T-helper 2 cell (primary cell): ENCODE measurements around the gene XPR1.
"Not testable (repeated sequence)": the region's sequence is repeated elsewhere in the genome, so short reads cannot be mapped to it uniquely, and the experiment has no call there.

Experiments
- DNase-seq, 5 experiments: peaks; one replicate each; pipeline versions ENCODE4 v3.0.0 to v3.0.0-alpha.2; 2012 to 2022

XPR1 gene

DNA sequence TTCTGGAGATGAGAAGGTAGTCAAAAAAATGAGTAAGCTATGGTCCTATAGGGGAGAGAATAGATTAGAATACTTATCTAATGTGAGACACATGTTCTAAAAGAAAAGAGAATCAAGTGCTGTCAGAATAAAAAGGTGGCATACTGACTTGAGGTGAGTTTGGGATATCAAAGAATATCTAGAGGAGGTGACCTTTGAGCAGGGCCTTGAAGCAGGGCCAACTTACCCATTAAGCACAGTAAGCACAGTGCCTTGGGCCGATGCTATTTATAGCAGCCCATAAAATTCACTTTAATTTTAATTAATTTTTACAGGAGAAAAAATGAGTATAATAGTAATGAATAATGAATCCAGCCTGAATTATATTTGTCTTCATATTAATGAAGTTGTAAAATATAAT lies 92.2 kb downstream of the XPR1 start:
- DNase-seq, result no peak

DNA sequence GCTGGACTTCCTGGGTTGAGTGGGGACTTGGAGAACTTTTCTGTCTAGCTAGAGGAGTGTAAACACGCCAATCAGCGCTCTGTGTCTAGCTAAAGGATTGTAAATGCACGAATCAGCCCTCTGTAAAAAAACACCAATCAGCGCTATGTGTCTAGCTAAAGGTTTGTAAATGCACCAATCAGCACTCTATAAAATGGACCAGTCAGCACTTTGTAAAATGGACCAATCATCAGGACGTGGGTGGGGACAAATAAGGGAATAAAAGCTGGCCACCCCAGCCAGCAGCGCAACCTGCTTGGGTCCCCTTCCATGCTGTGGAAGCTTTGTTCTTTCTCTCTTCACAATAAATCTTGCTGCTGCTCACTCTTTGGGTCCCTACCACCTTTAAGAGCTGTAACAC lies 94.2 kb downstream of the XPR1 start:
- DNase-seq, result not testable (repeated sequence)

DNA sequence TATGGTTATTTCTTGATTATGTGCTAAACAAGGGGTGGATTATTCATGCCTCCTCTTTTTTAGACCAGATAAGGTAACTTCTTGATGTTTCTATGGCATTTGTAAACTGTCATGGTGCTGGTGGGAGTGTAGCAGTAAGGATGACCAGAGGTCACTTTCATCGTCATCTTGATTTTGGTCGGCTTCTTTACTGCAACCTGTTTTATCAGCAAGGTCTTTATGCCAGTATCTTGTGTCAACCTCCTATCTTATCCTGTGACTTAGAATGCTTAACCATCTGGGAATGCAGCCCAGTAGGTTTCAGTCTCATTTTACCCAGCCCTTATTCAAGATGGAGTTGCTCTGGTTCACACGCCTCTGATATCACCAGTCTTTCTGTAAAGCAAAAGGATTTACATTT lies 95.9 kb downstream of the XPR1 start:
- DNase-seq, result not testable (repeated sequence)

DNA sequence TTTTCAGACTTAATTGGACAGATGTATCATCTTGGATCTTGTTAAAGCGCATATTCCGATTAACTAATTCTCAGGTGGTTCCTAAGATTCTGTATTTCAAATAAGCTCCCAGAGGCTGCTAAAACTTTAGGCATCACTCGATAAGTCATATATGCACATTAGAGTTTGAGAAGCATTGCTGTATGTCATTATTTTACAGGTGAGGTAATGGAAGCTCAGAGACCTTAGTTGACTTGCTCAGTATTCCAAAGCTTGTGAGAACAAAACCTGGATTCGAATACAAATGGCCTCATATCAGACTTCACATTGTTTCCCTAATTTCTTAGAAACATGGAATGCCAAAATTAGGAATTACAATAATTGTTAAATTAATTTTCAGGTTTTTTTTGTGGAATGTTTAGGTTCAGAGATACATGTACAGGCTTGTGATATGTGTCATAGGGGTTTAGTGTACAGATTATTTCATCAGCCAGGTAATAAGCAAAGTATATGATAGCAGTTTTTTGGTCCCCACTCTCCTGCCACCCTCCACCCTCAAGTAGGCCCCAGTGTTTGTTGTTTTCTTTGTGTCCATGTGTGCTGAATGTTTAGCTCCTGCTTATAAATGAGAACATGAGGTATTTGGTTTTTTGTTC lies 96.8 kb downstream of the XPR1 start:
- no peak for DNase-seq

DNA sequence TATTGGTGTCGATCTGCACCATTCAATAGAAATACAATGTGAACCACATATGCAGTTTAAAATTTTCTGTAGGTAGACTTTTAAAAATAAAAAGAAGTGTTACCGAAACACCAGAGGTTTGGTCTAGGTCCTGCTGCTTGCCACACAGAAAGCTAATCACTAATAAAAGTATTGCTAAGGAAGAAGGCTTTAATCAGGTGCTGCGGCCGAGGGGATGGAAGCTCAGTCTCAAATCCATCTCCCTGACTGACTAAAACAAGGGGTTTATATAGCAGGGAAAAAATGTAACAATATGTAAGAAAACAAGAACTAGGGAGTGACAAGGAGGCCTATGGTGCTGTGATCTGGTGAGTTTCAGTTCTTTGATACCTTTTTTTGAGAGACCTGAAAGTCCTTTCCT lies 99.3 kb downstream of the XPR1 start:
- no peak for DNase-seq

DNA sequence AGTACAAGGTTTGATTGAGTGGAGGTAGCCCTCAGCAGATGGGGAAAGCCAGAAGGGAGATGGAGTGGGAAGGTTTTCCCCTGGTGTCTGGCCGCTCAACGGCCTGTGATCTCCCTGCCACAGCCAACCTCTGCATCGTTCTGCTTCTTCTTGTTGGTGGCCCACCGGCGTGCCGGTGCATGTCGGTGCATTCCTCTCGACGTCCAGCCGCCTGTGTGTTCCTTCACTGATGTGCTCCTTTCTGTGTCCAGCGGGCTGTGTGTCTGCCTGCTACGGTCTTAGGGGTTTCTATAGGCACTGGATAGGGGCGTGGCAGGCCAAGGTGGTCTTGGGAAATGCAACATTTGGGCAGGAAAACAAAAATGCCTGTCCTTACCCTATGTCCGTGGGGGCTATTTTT lies 101.0 kb downstream of the XPR1 start:
- DNase-seq, result no peak

DNA sequence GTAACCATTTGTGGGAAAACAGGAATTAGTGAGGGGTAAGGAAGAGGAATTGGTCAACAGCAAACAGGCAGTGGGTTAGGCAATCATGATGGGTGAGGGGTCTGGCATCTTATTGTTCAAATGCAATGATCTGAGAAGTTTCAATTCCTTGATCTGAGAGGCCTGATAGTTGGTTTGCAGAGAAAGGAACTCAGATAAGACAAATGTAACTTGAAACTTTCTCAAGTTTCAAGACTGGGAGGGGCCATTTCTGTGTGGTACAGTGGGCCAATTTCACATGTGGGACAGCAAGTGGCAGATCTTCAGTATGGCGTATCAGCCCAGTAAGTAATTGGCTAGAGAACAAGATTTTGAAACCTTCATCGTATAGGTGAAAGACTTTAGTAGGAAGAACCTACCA lies 102.5 kb downstream of the XPR1 start:
- DNase-seq, result no peak

DNA sequence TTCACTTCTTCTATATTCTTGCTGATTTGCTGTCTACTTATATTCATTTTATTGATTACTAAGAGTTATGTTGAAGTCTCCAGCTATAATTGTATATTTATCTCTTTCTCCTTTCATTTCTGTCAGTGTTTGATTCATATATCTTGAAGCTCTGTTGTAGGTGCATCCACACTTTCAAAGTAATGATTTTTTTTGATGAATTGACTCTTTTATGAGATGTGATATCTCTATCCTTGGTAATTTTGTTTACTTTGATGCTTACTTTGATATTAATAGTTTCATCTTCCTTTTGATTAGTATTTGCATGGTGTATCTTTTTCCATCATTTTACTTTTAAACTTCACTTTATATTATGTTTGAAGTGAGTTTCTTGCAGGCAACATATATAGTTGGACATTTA lies 110.8 kb downstream of the XPR1 start:
- no peak for DNase-seq

DNA sequence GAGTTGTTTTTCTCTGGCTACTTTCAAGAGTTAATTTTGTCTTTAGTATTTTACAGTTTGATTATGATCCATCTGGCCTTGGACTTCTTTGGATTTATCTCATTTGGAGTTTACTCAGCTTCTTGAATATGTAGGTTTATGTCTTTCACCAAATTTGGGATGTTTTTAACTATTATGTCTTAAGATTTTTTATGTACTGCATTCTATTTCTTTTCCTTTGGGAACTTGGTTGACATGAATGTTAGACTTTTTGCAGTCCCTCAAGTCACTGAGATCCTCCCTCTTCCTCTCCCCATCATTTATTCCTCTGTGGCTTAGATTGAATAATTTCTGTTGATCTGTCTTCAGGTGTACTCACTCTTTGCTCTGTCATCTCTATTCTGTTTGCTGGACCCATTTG lies 112.0 kb downstream of the XPR1 start:
- no peak for DNase-seq

DNA sequence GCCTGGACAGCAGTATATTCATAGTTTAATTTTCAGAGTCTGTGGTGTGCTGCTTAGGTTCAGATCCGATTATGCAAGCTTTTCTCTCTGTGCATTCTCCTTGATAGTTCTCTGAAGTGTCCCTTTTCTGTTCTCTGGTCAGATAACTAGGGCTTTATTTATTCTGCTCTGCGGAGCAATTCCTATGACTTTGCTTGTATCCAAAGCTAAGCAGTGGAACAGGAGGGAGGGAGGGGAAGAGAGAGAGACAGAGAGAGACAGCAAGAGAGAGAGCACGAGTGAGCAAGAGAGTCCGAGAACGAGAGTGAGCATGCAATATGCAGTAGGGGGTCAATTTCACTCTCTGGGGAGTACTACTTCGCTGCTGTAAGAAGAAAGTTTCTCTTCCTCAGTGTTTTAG lies 113.3 kb downstream of the XPR1 start:
- no peak for DNase-seq

DNA sequence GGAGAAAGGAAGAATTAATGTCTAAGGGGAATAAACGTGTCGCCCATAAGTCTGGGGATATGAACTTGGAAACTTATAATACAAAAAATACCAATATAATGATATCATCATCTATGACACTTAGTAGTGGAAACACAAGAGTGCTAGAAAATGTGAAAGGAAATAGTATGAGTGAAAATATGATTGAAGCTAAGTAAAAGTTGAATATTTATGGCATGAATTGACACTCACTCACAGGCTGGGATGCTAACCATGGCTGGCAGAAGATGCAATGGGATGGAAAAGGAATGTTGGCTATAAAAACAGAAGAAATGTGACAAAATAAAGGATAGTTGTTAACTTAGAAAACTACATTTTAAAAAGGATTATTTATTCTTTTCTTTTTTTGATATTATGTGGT lies 120.1 kb downstream of the XPR1 start:
- no peak for DNase-seq

DNA sequence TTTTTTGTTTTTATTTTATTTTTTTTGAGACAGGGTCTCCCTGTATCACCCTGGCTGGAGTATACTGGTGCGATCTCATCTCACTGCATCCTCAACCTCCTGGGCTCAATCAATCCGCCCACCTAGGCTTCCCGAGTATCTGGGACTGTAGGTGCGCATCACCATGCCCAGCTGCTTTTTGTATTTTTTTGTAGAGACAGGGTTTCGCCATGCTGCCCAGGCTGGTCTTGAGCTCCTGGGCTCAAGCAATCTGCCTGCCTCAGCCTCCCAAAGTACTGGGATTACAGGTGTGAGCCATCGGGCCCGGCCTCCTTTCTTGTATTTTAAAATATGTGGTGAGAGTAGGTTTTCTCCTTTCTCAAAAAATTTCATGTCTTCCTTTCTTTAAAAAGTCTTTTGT lies 122.6 kb downstream of the XPR1 start:
- no peak for DNase-seq

DNA sequence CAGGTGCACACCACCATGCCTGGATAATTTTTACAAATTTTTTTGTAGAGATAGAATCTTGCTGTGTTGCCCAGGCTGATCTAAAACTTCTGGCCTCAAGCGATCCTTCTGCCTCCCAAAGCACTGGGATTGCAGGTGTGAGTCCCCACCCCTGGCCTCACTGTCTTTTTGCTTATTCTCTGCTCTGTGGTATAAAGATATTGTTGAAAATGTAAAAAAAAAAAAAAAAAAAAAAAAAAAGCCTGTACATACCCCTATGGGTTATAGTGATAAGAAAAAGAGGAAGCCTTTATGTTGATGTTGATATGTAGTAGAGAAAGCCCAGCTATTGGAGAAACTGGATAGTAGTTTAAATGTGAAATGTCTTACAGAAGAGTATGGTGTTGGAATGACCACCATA lies 125.8 kb downstream of the XPR1 start:
- no peak for DNase-seq

DNA sequence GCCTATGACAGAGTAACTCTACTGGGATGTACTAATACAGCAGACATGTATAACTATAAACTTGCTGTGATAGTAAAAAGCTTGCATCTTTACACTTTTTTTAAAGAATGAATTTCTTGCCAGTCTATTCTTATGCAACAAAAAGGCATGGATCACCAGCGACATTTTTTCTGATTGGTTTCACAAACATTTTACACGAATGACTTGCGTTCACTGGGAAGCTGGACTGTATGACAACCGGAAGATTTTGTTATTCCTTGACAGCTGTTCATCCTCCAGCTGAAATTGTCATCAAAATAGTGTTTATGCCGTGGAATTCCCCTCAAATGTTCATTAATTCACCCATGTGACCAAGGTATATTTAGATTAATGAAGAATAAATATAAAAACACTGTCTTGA lies 131.0 kb downstream of the XPR1 start:
- DNase-seq, result no peak

DNA sequence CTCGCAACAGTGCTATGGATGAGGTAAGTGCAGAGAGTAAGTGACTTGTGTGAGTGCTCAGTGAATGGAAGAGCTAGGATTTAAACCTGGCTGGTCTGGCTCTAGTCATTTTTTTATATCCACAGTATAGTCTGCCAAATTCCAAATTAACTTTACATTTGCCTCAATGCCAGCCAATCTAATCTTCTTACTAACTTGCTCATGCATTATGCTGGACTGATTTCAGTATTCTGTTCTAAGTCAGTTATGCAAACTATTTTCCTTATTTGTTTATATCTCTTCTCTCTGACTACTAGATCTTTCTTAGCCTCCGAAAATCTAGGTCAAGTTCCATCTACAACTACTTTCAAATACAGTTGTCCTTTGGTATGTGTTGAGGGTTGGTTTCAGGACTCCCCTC lies 133.3 kb downstream of the XPR1 start:
- DNase-seq, result no peak

DNA sequence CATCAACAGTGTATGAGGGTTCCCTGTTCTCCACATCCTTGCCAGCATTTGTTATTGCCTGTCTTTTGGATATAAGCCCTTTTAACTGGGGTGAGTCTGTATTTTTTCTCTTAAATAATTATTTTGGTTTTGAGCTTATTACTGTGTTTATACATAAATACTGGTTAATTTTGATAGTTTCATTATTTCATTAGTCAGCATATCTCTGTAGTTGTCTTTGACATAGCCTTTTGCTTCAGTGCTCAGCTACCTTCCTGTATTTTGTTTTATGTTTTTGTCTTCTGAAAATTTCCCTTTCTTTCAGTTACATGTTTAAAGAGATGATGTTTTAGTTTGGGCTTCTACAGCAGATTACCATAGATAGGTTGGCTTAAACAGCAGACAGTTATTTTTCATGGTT lies 138.1 kb downstream of the XPR1 start:
- no peak for DNase-seq

DNA sequence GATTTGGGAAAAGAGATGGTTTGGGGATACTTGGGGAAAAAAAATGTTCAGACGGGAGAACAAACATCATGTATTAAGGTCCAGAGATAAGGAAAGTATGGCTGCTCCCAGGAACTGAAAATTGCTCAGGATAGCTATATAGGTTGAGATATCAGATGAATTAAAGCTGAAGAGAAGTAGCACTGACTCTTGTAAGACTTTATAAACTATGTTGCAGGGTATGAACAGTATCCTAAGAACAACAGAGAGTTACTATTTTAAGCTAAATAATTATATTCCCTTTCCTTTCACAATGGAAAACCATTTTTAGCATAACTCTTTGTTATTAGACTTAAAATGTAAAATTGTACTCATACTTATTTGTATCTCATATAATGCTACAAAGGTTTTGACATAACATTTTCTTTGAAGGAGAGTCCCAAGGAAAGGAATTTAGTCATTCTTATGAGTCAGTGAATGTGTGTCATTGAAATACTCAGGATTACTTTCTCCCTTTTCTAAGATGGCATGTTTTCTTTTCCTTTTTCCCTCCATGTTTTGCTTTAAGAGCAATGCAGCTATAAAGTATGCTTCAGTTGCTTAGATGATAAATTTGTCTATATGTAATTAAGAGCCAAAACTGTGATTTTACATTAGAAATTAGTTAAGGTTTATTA lies 141.5 kb downstream of the XPR1 start:
- DNase-seq, result no peak

DNA sequence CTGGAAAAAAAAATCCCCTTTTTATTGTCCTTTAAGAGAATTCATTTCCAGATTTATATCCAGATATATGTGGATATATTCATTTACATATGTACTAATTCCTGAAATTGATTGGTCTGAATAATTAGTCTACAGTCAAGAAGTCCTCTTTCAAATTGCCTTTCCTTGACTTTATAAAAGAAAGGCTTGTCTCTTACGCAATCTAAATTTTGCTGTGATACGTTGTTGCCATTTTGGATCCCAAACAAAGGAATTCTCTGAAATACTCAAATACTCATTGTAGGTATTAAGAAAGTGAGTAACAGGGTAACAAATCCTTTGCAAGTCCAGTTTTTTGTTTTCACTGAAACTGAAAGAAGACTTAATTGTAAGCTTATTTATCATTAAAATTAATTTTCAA lies 144.0 kb downstream of the XPR1 start:
- DNase-seq, result no peak

DNA sequence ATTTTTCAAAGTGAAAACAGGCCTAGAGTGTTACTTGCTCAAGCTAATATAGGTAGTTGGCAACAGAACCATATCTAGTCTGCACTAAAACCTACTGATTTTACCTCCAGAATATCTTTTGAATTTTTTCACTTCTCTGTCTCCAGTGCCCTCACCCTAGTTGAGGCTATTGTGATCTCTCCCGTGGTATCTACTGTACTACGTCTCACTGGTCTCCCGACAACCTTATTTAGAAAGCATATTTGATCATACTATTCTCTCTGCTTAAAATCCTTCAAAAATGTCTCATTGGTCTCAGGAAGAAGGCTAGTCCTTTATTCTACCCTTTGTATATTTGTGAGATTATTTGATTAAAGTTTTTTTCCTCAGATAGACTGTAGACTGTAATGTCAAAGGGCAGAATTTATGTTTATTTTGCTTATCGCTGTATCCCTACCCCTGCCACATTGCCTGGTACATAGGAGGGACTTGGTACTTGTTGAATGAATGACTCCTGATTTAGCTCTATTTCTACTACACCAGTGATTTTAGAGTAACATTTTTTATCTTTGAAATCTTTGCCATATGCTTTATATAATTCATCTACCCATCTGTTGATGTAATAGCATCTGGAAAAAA lies 145.4 kb downstream of the XPR1 start:
- DNase-seq, result no peak

DNA sequence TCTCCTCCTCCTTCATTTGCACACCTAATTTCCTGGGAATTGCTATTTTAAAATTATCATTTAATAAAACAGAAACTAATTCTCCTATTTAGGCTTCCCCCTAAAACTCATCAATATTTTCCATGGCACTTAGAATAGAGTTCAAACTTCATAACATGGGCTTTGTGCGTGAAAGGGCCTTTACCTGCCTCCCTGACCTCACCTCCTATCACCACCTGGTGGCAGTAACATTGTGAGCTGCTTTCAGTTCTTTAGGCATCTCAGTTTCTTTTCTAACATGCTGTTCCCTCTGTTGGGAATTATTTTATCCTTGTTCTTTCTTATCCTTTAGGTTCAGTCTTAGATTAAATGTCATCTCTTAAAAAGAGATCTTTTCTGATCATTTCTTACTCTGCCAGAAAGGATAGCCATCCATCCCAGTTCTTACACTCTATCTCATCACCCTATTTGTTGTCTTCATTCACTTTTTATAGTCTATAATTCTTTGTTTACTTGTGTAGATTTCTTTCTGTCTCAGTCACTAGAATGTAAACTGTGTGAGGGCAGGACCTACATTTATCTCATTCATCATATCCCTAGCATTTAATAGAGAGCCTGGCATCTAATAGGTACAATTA lies 147.1 kb downstream of the XPR1 start:
- DNase-seq, result peak in 1 of 5 experiments; percentile 3

DNA sequence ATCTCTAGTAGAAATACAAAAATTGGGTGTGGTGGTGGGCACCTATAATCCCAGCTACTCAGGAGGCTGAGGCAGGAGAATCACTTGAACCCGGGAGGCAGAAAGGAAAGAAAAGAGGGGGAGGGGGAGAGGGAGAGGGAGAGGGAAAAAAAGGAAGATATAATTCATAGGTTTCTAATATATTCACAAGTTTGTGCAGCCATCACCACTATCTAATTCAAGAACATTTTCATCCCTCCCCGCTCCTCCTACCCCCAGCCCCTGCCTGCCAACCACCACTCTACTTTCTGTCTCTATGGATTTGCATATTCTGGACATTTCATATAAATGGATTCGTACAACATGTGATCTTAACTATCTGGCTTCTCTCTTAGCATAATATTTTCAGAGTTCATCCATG lies 147.8 kb downstream of the XPR1 start:
- no peak for DNase-seq

DNA sequence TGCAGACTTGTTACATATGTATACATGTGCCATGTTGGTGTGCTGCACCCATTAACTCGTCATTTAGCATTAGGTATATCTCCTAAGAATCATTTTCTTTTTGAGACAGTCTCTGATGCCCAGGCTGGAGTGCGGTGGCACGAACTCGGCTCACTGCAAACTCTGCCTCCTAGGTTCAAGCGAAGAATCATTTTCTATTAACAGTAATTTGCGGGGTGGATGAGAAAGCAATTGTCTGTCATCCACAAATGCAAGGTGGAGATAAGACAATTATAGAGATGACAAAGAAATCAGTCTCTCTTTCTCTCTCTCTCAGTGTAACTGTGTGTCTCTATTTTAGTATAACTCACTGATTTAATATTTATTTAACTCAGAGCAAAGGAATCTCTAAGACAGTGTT lies 149.9 kb downstream of the XPR1 start:
- DNase-seq, result no peak

DNA sequence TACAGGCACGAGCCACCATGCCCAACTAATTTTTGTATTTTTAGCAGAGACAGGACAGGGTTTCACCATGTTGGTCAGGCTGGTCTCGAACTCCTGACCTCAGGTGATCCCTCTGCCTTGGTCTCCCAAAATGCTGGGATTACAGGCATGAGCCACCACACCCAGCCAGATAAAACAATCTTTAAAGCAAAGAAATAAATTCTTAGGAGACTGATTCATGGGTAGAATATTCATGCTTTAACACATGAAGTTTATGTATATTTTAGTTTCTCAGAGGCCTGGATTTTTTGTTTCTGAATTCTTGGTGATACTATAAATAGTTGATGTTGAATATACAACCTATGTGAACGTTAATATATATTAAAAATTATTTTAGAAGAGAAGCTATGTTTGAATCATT lies 153.5 kb downstream of the XPR1 start:
- DNase-seq, result no peak

DNA sequence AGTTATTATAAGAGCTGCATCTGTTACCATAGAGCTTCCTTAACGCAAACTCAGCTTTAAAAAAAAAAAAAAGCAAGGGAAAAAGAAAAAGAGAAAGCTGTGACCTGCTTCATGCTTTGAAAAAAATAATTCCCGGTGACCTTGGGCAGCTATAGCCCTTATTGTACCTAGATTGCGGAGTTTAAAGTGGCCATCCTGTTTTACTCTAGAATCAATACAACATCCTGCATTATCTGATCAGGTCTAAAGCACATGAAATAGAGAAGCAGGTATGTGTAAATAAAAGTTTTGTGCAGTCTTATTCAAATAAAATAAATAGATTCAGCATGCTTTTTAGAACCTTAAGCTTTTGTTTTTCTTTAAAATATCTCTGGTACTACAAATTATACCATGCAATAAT lies 154.1 kb downstream of the XPR1 start:
- no peak for DNase-seq
